Measurements from ENCODE around the gene JSRP1.

The JSRP1 gene, protein sequence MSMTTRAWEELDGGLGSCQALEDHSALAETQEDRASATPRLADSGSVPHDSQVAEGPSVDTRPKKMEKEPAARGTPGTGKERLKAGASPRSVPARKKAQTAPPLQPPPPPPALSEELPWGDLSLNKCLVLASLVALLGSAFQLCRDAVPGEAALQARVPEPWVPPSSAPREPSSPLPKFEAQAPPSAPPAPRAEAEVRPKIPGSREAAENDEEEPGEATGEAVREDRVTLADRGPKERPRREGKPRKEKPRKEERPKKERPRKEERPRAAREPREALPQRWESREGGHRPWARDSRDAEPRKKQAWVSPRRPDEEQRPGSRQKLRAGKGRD

DNA sequence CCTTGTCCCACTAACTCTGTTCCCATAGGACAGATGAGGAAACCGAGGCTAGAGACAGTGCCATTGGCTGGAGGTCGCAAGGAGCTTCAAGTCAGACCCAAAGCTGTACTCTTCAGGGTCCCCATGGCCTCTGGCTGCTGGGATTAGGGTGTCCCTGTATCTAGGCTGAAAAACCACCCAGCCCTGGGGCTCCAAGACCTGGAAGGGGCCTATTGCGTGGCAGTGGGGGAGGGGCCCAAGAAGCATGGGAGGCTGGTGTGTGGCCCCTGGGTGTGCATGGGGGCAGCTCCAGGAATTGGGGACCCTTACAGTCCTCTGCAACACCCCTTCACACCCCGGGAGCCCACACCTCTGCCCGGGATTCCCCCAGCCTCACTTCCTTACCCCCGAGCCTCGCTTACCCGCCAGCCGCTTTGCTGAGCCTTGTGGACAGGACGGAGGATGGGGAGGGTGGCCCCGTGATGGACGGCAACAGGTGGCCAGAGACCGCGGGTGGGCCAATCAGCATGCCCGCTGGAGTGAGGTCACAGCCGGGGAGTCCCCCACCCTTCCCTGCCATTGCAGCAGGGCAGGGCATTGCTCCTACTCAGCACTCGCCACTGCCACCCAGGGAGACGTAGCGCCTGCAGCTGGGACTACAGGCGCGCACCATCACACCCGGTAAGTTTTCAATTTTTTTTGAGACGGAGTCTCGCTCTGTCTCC is at the start of gene JSRP1:
Gene JSRP1 (minus strand): TSS at position 436 of the 704 bp plus-strand sequence. CDS start 1,103 bp downstream, outside the sequence.
- Histone ChIP-seq H3K27ac (ENCODE audit: low read length) (no peak within 1 kb of the TSS), H3K4me3 (ENCODE audit: low read length) (no peak within 1 kb of the TSS), H3K27me3 (ENCODE audit: insufficient read depth, low read length) (peaks cover 38% of the 10 kb centered on the region), H3K9me3 (ENCODE audit: insufficient read depth, low read depth, low read length) (no peaks in the 10 kb centered on the region), H3K36me3 (ENCODE audit: insufficient read depth, low read depth, low read length) (no peaks in the 10 kb centered on the region), H3K4me1 (ENCODE audit: insufficient read depth, low read length) (no peaks in the 10 kb centered on the region), H3K9ac (ENCODE audit: low read depth, low read length) (no peak within 1 kb of the TSS)

GRCh38 chr19:2305452-2306280 is 49.4 kb upstream of the JSRP1 start:
- Histone ChIP-seq H3K4me3 (ENCODE audit: low read length) (no peak overlapping the region), H3K36me3 (ENCODE audit: insufficient read depth, low read depth, low read length) (no peaks in the 10 kb centered on the region), H3K9ac (ENCODE audit: low read depth, low read length) (no peak overlapping the region), H3K4me1 (ENCODE audit: insufficient read depth, low read length) (peaks cover 4% of the 10 kb centered on the region; the same call in 1 of the 2 replicates), H3K27ac (ENCODE audit: low read length) (no peak overlapping the region), H3K9me3 (ENCODE audit: insufficient read depth, low read depth, low read length) (no peaks in the 10 kb centered on the region), H3K27me3 (ENCODE audit: insufficient read depth, low read length) (peaks cover 71% of the 10 kb centered on the region)

DNA sequence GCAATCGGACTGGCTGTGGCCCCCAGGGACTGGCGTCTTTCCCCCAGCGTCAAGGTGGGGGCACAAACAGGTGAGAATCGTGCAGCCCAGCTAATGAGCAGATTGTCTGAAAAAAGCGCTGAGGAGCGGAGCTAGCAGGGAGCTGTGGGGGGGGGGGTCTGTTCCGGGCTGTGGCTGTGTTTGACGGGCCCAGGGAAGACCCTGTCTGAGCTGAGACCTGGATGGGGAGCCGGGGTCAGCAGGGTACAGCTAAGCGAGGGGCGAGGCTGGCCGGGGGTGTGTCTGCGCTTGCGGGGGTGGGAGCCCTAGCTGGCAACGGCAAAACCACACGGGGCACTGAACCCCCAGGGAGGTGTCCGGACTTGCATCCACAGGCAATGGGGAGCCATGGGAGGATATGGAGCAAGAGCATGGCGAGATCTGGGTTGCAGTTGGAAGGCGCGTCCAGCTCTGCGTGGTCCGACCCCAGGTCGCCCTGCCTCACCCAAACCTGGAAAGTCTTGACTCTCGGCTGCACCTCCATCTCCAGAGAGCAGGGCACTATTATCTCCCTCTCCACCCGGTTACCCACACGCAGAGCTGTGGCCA is 47.1 kb upstream of the JSRP1 start:
- H3K36me3 ChIP-seq (ENCODE audit: insufficient read depth, low read depth, low read length), result no peaks in the 10 kb centered on the region
- no peaks in the 10 kb centered on the region for H3K9me3 ChIP-seq (ENCODE audit: insufficient read depth, low read depth, low read length)
- no peak overlapping the region for H3K9ac ChIP-seq (ENCODE audit: low read depth, low read length)
- H3K4me3 ChIP-seq (ENCODE audit: low read length), result no peak overlapping the region
- H3K27ac ChIP-seq (ENCODE audit: low read length), result no peak overlapping the region
- H3K4me1 ChIP-seq (ENCODE audit: insufficient read depth, low read length), result peaks cover 4% of the 10 kb centered on the region; the same call in 1 of the 2 replicates
- H3K27me3 ChIP-seq (ENCODE audit: insufficient read depth, low read length), result peaks cover 51% of the 10 kb centered on the region

- H3K27me3 ChIP-seq (ENCODE audit: insufficient read depth, low read length), result peaks cover 45% of the 10 kb centered on the region
- H3K27ac ChIP-seq (ENCODE audit: low read length), result no peak overlapping the region
- H3K4me3 ChIP-seq (ENCODE audit: low read length), result peak overlapping the region; percentile 47; the same call in 1 of the 2 replicates
Measured at GRCh38 chr19:2302319-2303210, 46.3 kb upstream of the JSRP1 start.

GRCh38 chr19:2300533-2300932 is 44.3 kb upstream of the JSRP1 start:
- H3K9ac ChIP-seq (ENCODE audit: low read depth, low read length), result no peak overlapping the region
- H3K27ac ChIP-seq (ENCODE audit: low read length), result no peak overlapping the region
- no peaks in the 10 kb centered on the region for H3K9me3 ChIP-seq (ENCODE audit: insufficient read depth, low read depth, low read length)
- peaks cover 31% of the 10 kb centered on the region for H3K27me3 ChIP-seq (ENCODE audit: insufficient read depth, low read length)
- peaks cover 4% of the 10 kb centered on the region; the same call in 1 of the 2 replicates for H3K4me1 ChIP-seq (ENCODE audit: insufficient read depth, low read length)
- H3K4me3 ChIP-seq (ENCODE audit: low read length), result no peak overlapping the region
- no peaks in the 10 kb centered on the region for H3K36me3 ChIP-seq (ENCODE audit: insufficient read depth, low read depth, low read length)

More at GRCh38 chr19:2302319-2303210, 46.3 kb upstream of the JSRP1 start:
- Histone ChIP-seq H3K9me3 (ENCODE audit: insufficient read depth, low read depth, low read length) (no peaks in the 10 kb centered on the region), H3K9ac (ENCODE audit: low read depth, low read length) (no peak overlapping the region), H3K4me1 (ENCODE audit: insufficient read depth, low read length) (peaks cover 4% of the 10 kb centered on the region; the same call in 1 of the 2 replicates), H3K36me3 (ENCODE audit: insufficient read depth, low read depth, low read length) (no peaks in the 10 kb centered on the region)

- H3K27me3 ChIP-seq (ENCODE audit: insufficient read depth, low read length), result peaks cover 50% of the 10 kb centered on the region
- H3K9ac ChIP-seq (ENCODE audit: low read depth, low read length), result no peak overlapping the region
- no peak overlapping the region for H3K27ac ChIP-seq (ENCODE audit: low read length)
Measured at GRCh38 chr19:2296141-2296540, 39.9 kb upstream of the JSRP1 start.

GRCh38 chr19:2294687-2295335 is 38.6 kb upstream of the JSRP1 start:
- Histone ChIP-seq H3K4me3 (ENCODE audit: low read length) (no peak overlapping the region), H3K9ac (ENCODE audit: low read depth, low read length) (no peak overlapping the region), H3K36me3 (ENCODE audit: insufficient read depth, low read depth, low read length) (no peaks in the 10 kb centered on the region)

More at GRCh38 chr19:2296141-2296540, 39.9 kb upstream of the JSRP1 start:
- Histone ChIP-seq H3K4me3 (ENCODE audit: low read length) (no peak overlapping the region), H3K9me3 (ENCODE audit: insufficient read depth, low read depth, low read length) (no peaks in the 10 kb centered on the region), H3K36me3 (ENCODE audit: insufficient read depth, low read depth, low read length) (no peaks in the 10 kb centered on the region), H3K4me1 (ENCODE audit: insufficient read depth, low read length) (no peaks in the 10 kb centered on the region)

GRCh38 chr19:2291185-2291751 is 35.1 kb upstream of the JSRP1 start:
- H3K4me3 ChIP-seq (ENCODE audit: low read length), result peak overlapping the region; percentile 58
- no peak overlapping the region for H3K27ac ChIP-seq (ENCODE audit: low read length)
- no peaks in the 10 kb centered on the region; the same call in 1 of the 2 replicates for H3K4me1 ChIP-seq (ENCODE audit: insufficient read depth, low read length)
- H3K9ac ChIP-seq (ENCODE audit: low read depth, low read length), result no peak overlapping the region
- no peaks in the 10 kb centered on the region; the same call in 1 of the 2 replicates for H3K9me3 ChIP-seq (ENCODE audit: insufficient read depth, low read depth, low read length)
- no peaks in the 10 kb centered on the region for H3K36me3 ChIP-seq (ENCODE audit: insufficient read depth, low read depth, low read length)
- H3K27me3 ChIP-seq (ENCODE audit: insufficient read depth, low read length), result peaks cover 99% of the 10 kb centered on the region

More at GRCh38 chr19:2294687-2295335, 38.6 kb upstream of the JSRP1 start:
- H3K4me1 ChIP-seq (ENCODE audit: insufficient read depth, low read length), result no peaks in the 10 kb centered on the region; the same call in 1 of the 2 replicates
- H3K27ac ChIP-seq (ENCODE audit: low read length), result no peak overlapping the region
- H3K9me3 ChIP-seq (ENCODE audit: insufficient read depth, low read depth, low read length), result no peaks in the 10 kb centered on the region; the same call in 1 of the 2 replicates
- H3K27me3 ChIP-seq (ENCODE audit: insufficient read depth, low read length), result peaks cover 63% of the 10 kb centered on the region

DNA sequence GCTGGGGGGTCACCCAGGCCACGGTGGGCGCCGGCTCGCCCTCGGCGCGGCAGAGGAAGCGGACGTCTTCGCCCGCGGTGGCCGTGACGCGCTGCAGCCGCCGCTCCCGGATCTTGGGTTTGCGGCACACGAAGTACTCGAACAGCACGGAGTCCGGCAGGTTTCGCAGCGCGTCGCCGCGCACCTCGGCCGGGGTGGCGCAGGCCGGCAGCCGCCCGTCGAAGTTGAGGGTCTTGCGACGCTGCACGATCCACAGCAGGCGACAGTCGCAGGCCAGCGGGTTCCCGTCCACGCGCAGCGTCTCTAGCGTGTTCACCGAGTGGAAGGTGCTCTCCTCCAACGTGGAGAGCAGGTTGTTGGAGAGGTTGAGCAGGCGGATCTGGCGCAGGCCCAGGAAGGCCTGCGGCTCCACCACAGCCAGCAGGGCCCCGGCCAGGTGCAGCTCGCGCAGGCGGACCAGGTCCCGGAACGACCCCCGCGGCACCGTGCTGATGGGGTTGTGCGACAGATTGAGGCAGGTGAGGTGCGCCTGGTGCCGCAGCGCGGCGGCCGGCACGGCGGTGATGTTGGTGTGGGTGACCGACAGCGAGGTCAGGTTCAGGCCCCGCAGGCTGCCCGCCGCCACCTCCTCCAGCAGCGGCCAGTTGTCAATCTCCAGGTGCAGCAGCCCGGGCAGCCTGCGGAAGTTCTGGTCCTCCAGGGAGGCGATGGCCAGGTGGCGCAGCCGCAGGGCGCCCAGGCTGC is 34.4 kb upstream of the JSRP1 start:
- H3K9ac ChIP-seq (ENCODE audit: low read depth, low read length), result no peak overlapping the region
- peak overlapping the region; percentile 58; the same call in 1 of the 2 replicates for H3K4me3 ChIP-seq (ENCODE audit: low read length)
- peaks cover 99% of the 10 kb centered on the region for H3K27me3 ChIP-seq (ENCODE audit: insufficient read depth, low read length)

More for the DNA sequence above, 34.4 kb upstream of the JSRP1 start:
- Histone ChIP-seq H3K36me3 (ENCODE audit: insufficient read depth, low read depth, low read length) (no peaks in the 10 kb centered on the region), H3K9me3 (ENCODE audit: insufficient read depth, low read depth, low read length) (no peaks in the 10 kb centered on the region; the same call in 1 of the 2 replicates), H3K4me1 (ENCODE audit: insufficient read depth, low read length) (no peaks in the 10 kb centered on the region; the same call in 1 of the 2 replicates), H3K27ac (ENCODE audit: low read length) (no peak overlapping the region)

Data from iPS-20b (cell line).